ENCODE data around the gene BCL6.
A peak's percentile ranks its signal among the peaks of the same experiment; 100 is the strongest.

The BCL6 gene

GRCh38 chr3:187759601-187760000 is 14.3 kb upstream of the BCL6 start:
- Histone ChIP-seq H3K27me3 (ENCODE audit: control insufficient read depth, insufficient read depth, low read length) (peaks cover 3% of the 10 kb centered on the region; the same call in 1 of the 2 replicates), H3K9me3 (ENCODE audit: control insufficient read depth, insufficient read depth, low read depth, low read length) (no peaks in the 10 kb centered on the region), H3K4me3 (ENCODE audit: low read depth, low read length) (no peak overlapping the region), H3K9ac (ENCODE audit: low read length) (no peak overlapping the region), H3K36me3 (ENCODE audit: control insufficient read depth, insufficient read depth, low read length) (no peaks in the 10 kb centered on the region), H3K4me1 (ENCODE audit: control insufficient read depth, insufficient read depth, low read length) (peaks cover 13% of the 10 kb centered on the region), H3K27ac (ENCODE audit: low read depth, low read length) (no peak overlapping the region)

GRCh38 chr3:187758318-187758955 is 13.2 kb upstream of the BCL6 start:
- Histone ChIP-seq H3K4me1 (ENCODE audit: control insufficient read depth, insufficient read depth, low read length) (peaks cover 1% of the 10 kb centered on the region; the same call in 1 of the 2 replicates), H3K4me3 (ENCODE audit: low read depth, low read length) (no peak overlapping the region), H3K27me3 (ENCODE audit: control insufficient read depth, insufficient read depth, low read length) (peaks cover 3% of the 10 kb centered on the region; the same call in 1 of the 2 replicates), H3K9ac (ENCODE audit: low read length) (no peak overlapping the region), H3K36me3 (ENCODE audit: control insufficient read depth, insufficient read depth, low read length) (no peaks in the 10 kb centered on the region), H3K9me3 (ENCODE audit: control insufficient read depth, insufficient read depth, low read depth, low read length) (no peaks in the 10 kb centered on the region), H3K27ac (ENCODE audit: low read depth, low read length) (no peak overlapping the region)

GRCh38 chr3:187753516-187753915 is 8.2 kb upstream of the BCL6 start:
- no peaks in the 10 kb centered on the region for H3K36me3 ChIP-seq (ENCODE audit: control insufficient read depth, insufficient read depth, low read length)
- no peaks in the 10 kb centered on the region; the same call in 1 of the 2 replicates for H3K27me3 ChIP-seq (ENCODE audit: control insufficient read depth, insufficient read depth, low read length)
- H3K4me1 ChIP-seq (ENCODE audit: control insufficient read depth, insufficient read depth, low read length), result peaks cover 26% of the 10 kb centered on the region
- H3K27ac ChIP-seq (ENCODE audit: low read depth, low read length), result no peak overlapping the region
- no peak overlapping the region for H3K9ac ChIP-seq (ENCODE audit: low read length)
- H3K4me3 ChIP-seq (ENCODE audit: low read depth, low read length), result no peak overlapping the region
- no peaks in the 10 kb centered on the region for H3K9me3 ChIP-seq (ENCODE audit: control insufficient read depth, insufficient read depth, low read depth, low read length)

- peak overlapping the region; percentile 52 for H3K4me3 ChIP-seq (ENCODE audit: low read depth, low read length)
Measured at GRCh38 chr3:187750513-187751123, 5.3 kb upstream of the BCL6 start.

GRCh38 chr3:187750006-187750512 is 4.8 kb upstream of the BCL6 start:
- no peaks in the 10 kb centered on the region for H3K36me3 ChIP-seq (ENCODE audit: control insufficient read depth, insufficient read depth, low read length)
- H3K27me3 ChIP-seq (ENCODE audit: control insufficient read depth, insufficient read depth, low read length), result no peaks in the 10 kb centered on the region
- peak overlapping the region; percentile 27 for H3K9ac ChIP-seq (ENCODE audit: low read length)
- no peaks in the 10 kb centered on the region for H3K9me3 ChIP-seq (ENCODE audit: control insufficient read depth, insufficient read depth, low read depth, low read length)
- peaks cover 40% of the 10 kb centered on the region for H3K4me1 ChIP-seq (ENCODE audit: control insufficient read depth, insufficient read depth, low read length)
- no peak overlapping the region for H3K27ac ChIP-seq (ENCODE audit: low read depth, low read length)
- peak overlapping the region; percentile 52 for H3K4me3 ChIP-seq (ENCODE audit: low read depth, low read length)

More at GRCh38 chr3:187750513-187751123, 5.3 kb upstream of the BCL6 start:
- Histone ChIP-seq H3K9me3 (ENCODE audit: control insufficient read depth, insufficient read depth, low read depth, low read length) (no peaks in the 10 kb centered on the region), H3K9ac (ENCODE audit: low read length) (peak overlapping the region; percentile 27), H3K36me3 (ENCODE audit: control insufficient read depth, insufficient read depth, low read length) (no peaks in the 10 kb centered on the region), H3K27ac (ENCODE audit: low read depth, low read length) (no peak overlapping the region), H3K4me1 (ENCODE audit: control insufficient read depth, insufficient read depth, low read length) (peaks cover 40% of the 10 kb centered on the region), H3K27me3 (ENCODE audit: control insufficient read depth, insufficient read depth, low read length) (no peaks in the 10 kb centered on the region)

GRCh38 chr3:187748050-187748481 is 2.8 kb upstream of the BCL6 start:
- H3K4me1 ChIP-seq (ENCODE audit: control insufficient read depth, insufficient read depth, low read length), result peaks cover 40% of the 10 kb centered on the region
- H3K27ac ChIP-seq (ENCODE audit: low read depth, low read length), result no peak overlapping the region
- no peak overlapping the region for H3K4me3 ChIP-seq (ENCODE audit: low read depth, low read length)
- H3K27me3 ChIP-seq (ENCODE audit: control insufficient read depth, insufficient read depth, low read length), result no peaks in the 10 kb centered on the region
- no peak overlapping the region for H3K9ac ChIP-seq (ENCODE audit: low read length)
- no peaks in the 10 kb centered on the region for H3K36me3 ChIP-seq (ENCODE audit: control insufficient read depth, insufficient read depth, low read length)
- no peaks in the 10 kb centered on the region for H3K9me3 ChIP-seq (ENCODE audit: control insufficient read depth, insufficient read depth, low read depth, low read length)

- Histone ChIP-seq H3K27ac (ENCODE audit: low read depth, low read length) (no peak overlapping the region), H3K36me3 (ENCODE audit: control insufficient read depth, insufficient read depth, low read length) (no peaks in the 10 kb centered on the region), H3K27me3 (ENCODE audit: control insufficient read depth, insufficient read depth, low read length) (peaks cover 5% of the 10 kb centered on the region; the same call in 1 of the 2 replicates), H3K9ac (ENCODE audit: low read length) (no peak overlapping the region), H3K4me3 (ENCODE audit: low read depth, low read length) (no peak overlapping the region), H3K9me3 (ENCODE audit: control insufficient read depth, insufficient read depth, low read depth, low read length) (no peaks in the 10 kb centered on the region), H3K4me1 (ENCODE audit: control insufficient read depth, insufficient read depth, low read length) (peaks cover 40% of the 10 kb centered on the region)
Measured at GRCh38 chr3:187747506-187747905, 2.2 kb upstream of the BCL6 start.

- Histone ChIP-seq H3K36me3 (ENCODE audit: control insufficient read depth, insufficient read depth, low read length) (no peaks in the 10 kb centered on the region), H3K9ac (ENCODE audit: low read length) (peak overlapping the region; percentile 99)
Measured at GRCh38 chr3:187746442-187747281, 1.4 kb upstream of the BCL6 start.

GRCh38 chr3:187746059-187746441 is 782 bp upstream of the BCL6 start:
- H3K27ac ChIP-seq (ENCODE audit: low read depth, low read length), result peak overlapping the region; percentile 100; the same call in 1 of the 2 replicates
- no peaks in the 10 kb centered on the region for H3K9me3 ChIP-seq (ENCODE audit: control insufficient read depth, insufficient read depth, low read depth, low read length)
- no peaks in the 10 kb centered on the region for H3K36me3 ChIP-seq (ENCODE audit: control insufficient read depth, insufficient read depth, low read length)
- H3K4me1 ChIP-seq (ENCODE audit: control insufficient read depth, insufficient read depth, low read length), result peaks cover 42% of the 10 kb centered on the region
- peak overlapping the region; percentile 99 for H3K9ac ChIP-seq (ENCODE audit: low read length)
- H3K4me3 ChIP-seq (ENCODE audit: low read depth, low read length), result peak overlapping the region; percentile 88
- H3K27me3 ChIP-seq (ENCODE audit: control insufficient read depth, insufficient read depth, low read length), result peaks cover 15% of the 10 kb centered on the region

More at GRCh38 chr3:187746442-187747281, 1.4 kb upstream of the BCL6 start:
- Histone ChIP-seq H3K4me3 (ENCODE audit: low read depth, low read length) (peak overlapping the region; percentile 88), H3K27ac (ENCODE audit: low read depth, low read length) (peak overlapping the region; percentile 100; the same call in 1 of the 2 replicates), H3K27me3 (ENCODE audit: control insufficient read depth, insufficient read depth, low read length) (peaks cover 9% of the 10 kb centered on the region), H3K4me1 (ENCODE audit: control insufficient read depth, insufficient read depth, low read length) (peaks cover 43% of the 10 kb centered on the region), H3K9me3 (ENCODE audit: control insufficient read depth, insufficient read depth, low read depth, low read length) (no peaks in the 10 kb centered on the region)

- Histone ChIP-seq H3K27me3 (ENCODE audit: control insufficient read depth, insufficient read depth, low read length) (peaks cover 17% of the 10 kb centered on the region), H3K9me3 (ENCODE audit: control insufficient read depth, insufficient read depth, low read depth, low read length) (no peaks in the 10 kb centered on the region), H3K9ac (ENCODE audit: low read length) (peak overlapping the region; percentile 77), H3K36me3 (ENCODE audit: control insufficient read depth, insufficient read depth, low read length) (no peaks in the 10 kb centered on the region), H3K4me1 (ENCODE audit: control insufficient read depth, insufficient read depth, low read length) (peaks cover 34% of the 10 kb centered on the region), H3K4me3 (ENCODE audit: low read depth, low read length) (peak overlapping the region; percentile 88), H3K27ac (ENCODE audit: low read depth, low read length) (no peak overlapping the region; the same call in 1 of the 2 replicates)
Measured at GRCh38 chr3:187744169-187745151, 808 bp downstream of the BCL6 start.
